ENCODE data around the gene KLF16. TPM values are rescaled to one million over a fixed set of nuclear protein-coding genes. Genes with fewer than 3 reads are reported as not detected.

The KLF16 gene
- total RNA-seq, 2 experiments from 2014 or later = 41.5 to 45.7 TPM

DNA sequence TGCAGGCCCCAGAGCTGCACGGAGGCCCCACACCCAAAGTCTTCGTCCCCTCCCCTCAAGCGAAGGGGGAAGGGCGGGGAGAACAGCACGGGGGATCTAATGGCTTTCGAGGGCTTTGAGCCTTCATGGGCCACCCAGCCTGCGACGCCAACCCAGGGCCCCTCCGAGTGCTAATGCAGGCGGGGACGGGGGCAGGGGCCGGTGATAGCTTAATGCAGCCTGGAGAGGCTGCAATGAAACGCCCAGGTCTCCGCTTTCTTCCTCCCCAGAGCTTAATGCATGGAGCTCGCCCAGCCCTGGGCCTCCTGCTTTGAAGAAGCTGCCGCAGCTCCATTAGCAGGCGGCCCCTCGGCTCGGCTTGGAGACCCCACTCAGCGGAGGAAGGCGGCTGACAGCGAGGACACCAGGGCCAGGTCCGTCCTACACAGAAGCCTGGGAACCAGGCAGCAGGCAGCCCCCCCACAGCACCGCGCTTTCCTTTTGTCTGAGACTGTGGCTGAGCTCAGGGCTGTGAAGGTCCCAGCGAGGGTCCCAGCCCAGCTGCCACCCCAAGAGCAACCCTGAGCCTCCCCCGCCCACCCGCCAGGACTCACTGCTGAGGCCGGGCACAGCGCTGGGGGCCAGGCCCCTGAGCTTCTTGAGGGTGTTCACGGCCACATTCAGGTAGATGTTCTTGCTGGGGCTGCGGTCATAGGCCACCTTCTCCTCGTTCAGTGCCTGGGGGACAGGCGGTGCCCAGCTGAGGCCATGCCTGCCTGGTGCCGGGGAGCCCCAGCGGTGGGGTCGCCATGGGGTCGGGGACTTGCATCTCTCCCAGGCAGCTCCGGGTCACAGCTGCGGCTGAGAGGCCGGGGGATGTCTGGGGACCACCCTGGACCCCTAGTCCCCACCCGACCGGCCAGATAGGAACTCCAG lies 43.8 kb downstream of the KLF16 start:
- POLR2A ChIA-PET = no interaction called here
- CTCF ChIA-PET = no interaction called here

DNA sequence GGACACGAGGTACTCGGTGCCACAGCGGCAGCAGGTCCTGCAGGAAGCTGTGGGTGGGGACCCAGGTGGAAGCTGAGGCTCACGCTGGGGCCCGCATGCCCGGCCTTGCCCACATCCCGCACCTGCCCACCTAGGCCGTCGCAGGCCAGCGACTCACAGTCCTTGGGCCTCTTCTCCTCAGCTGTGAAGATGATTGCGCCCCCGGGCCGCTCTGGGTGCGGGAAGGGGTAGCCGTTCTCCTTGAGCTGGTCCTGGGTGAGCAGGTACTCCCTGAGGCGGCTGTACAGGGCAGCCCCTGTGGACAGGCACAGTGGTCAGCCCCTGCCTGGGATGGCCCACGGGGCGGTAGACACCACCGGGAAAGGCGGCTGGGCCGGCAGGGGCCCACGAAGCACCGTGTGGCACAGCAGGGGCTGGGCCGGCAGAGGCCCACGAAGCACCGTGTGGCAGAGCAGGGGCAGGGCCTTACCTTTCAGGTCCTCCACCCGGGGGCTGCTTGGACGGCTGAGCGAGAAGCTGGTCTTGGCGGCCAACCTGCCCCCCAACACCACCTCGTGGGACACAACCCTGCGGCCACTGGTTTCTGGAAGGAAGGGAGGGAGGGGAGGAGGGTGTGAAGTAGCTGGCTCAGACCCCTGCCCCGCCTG lies 44.7 kb downstream of the KLF16 start:
- ChIA-PET CTCF (no interaction called here), POLR2A (no interaction called here)

DNA sequence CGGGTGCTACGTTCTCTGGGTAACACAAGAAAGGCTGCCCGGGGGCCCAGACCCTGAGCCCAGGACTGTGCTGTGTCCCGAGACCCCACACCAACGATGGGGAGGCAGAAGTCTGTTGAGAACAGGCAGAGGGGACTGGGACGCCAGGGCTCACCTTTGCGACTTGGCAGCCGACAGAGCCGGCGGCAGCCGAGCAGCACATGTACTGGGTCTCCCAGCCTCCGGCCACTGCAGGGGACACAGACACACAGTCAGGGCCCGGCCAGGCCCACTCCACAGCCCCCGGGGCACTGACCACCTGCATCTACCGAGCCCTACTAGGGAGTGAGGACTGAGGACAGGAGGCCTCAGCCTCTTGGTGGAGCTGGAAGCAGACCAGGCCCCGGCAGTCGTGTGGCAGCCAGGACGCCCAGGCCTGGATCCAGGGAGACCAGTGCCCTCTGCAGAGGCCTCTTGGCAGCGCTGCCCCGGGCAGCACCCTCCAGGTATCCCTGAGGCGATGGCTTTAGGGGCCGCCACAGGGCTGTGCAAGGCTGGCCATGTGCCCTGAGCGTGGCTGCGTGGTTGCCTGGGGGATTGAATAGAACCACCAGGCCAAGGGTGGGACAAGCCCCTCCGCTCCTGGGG lies 45.7 kb downstream of the KLF16 start:
- CTCF ChIA-PET = interaction anchor here (0.6 kb wide), 1 partner anchor 285 kb away, joined by 4 read pairs; no protein-coding TSS in a partner anchor
- POLR2A ChIA-PET = no interaction called here

DNA sequence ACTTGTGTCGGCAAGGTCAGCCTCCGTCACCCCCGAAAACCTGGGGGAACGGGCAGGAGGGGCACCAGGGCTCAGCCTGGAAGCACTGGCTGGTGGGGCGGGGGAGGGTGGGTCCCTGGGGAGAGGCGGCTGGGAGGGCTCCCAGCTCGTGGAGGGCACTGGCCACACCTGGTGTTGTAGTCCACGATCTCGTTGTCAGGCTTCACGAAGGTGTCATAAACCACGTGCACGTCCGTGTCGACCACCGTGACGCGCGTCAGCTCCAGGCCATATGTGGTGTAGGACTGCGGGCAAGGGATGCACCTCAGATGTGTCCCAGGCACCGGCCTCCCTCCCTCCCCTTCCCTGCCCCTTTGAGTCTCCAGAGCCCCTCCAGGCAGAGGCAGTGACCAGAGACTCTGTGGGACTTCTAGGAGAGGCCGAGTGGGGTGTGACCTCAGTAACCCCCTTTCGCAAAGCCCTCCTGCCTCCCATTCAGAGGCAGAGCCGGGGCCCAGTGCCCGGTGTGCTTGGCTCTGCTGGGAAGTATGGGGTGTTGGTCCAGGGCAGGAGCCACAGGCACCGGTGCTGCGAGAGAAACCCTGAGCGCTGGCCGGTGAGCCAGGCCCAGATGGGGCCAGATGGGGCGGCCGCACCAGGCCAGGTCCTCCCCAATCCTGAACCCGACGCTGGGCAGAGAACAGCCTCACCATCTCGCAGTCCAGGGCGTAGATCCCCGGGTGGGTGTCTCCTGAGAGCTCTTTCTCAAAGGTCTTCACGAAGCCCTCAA lies 46.7 kb downstream of the KLF16 start:
- POLR2A ChIA-PET = no interaction called here
- CTCF ChIA-PET = interaction anchor here (0.5 kb wide), 2 partner anchors 16 to 22 kb away, joined by 3 read pairs; no protein-coding TSS in a partner anchor

DNA sequence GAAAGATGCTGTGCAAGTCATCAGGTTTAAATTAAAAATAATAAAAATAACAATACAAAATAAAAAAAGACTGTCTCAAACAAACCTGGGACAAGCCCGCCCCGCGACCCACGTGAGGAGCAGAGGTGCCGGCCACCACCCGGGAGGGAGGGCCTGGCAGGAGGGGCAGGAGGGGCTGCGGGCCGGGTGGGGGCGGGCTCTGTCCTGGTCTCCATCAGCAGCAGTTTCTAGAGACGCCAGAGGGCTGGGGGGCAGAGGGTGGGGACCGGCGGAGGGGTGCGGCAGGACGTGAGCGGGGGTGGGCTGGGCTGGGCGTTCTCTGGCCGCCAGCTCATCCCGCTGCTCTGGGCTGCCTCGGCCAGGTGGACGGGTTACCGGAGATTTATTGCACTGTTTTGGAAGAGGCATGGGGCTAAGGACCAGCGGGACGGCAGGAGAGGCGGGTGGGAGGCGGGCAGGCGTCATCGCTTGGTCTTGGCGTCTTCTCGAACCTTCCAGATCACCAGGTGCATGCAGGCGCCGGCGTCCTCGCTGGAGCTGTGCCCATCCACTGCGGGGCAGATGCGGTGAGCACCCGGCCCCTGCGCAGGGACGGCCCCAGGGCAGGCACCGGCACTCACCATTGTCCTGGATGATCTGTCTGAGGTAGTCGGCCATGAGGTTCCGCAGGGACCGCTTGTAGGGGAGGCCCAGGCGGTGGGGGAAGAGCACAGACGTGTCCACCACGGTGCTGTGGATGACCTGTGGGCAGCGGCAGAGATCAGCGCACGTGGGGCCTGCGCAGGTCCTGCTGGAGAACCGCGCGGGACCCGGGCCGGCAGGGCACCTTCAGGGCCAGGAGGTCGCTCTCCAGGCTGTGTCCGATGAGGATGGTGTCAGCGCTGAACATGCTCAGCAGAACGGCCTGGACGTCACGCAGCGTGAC lies 47.5 kb downstream of the KLF16 start:
- POLR2A ChIA-PET = no interaction called here

DNA sequence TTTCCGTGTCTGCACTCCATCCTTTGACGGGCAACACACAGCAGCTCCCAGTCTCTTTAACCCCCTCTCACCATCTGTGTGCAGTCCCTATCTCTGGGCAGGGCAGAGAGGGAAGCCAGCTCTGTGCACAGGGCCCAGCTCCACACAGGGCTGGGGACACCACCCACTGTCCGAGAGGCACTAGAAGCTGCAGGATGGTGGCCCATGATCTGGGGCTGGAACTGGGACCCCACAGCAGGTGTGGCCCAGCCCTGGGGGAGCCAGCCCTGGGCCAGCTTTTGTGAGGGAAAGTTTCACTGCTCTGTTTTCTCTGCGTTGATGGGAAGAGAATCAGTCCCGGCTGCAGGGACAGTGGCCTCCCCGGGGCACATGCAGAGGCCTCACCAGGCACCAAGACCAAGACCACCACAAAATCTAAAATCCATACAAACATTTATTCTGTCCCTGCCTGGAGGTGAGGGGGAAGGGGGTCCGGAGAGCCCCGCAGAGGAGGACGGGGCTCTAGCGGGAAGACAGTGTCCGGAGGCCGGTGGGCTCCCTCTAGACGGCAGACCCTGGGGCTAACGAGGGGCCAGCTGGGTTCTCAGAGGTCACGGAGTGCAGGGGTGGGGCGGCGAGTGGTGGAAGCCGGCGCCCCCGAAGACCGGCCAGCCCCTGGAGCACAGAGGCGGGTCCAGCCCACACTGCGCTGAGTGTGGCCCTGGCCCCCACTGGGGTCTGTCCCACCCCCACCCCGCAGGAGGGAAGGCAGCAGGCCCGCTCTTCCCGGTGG lies 48.4 kb downstream of the KLF16 start:
- CTCF ChIA-PET = interaction anchor here (2.0 kb wide), 2 partner anchors 11 to 22 kb away, joined by 7 to 11 read pairs; no protein-coding TSS in a partner anchor
- POLR2A ChIA-PET = no interaction called here

More for the DNA sequence above, 47.5 kb downstream of the KLF16 start:
- CTCF ChIA-PET = interaction anchor here (0.5 kb wide), 1 partner anchor 23 kb away, joined by 3 read pairs; no protein-coding TSS in a partner anchor

DNA sequence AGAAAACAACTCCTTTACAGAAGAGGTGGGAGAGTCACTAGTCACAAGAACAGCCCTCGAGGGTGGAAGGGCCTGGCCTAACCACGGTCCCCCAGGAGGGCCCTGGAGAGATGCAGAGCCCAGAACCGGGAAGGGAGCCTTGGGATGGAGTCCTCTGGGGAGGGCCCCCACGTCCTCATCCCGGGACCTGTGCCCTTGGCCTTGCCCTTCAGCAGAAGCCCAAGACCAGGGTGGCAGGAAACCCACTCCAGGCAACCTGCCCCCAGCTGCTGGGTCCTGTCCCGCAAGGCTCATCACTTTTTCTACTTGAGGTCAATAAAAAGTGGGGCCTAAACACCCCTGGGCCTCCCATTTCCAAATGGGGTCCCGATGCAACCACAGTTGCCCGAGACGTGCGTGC lies 49.0 kb downstream of the KLF16 start:
- CTCF ChIA-PET = interaction anchor here (1.0 to 2.0 kb wide), 3 partner anchors 8 to 23 kb away, joined by 5 to 11 read pairs (median 7); no protein-coding TSS in a partner anchor
- POLR2A ChIA-PET = interaction anchor here (0.6 kb wide), 1 partner anchor 583 kb away, joined by 5 read pairs; no protein-coding TSS in a partner anchor

DNA sequence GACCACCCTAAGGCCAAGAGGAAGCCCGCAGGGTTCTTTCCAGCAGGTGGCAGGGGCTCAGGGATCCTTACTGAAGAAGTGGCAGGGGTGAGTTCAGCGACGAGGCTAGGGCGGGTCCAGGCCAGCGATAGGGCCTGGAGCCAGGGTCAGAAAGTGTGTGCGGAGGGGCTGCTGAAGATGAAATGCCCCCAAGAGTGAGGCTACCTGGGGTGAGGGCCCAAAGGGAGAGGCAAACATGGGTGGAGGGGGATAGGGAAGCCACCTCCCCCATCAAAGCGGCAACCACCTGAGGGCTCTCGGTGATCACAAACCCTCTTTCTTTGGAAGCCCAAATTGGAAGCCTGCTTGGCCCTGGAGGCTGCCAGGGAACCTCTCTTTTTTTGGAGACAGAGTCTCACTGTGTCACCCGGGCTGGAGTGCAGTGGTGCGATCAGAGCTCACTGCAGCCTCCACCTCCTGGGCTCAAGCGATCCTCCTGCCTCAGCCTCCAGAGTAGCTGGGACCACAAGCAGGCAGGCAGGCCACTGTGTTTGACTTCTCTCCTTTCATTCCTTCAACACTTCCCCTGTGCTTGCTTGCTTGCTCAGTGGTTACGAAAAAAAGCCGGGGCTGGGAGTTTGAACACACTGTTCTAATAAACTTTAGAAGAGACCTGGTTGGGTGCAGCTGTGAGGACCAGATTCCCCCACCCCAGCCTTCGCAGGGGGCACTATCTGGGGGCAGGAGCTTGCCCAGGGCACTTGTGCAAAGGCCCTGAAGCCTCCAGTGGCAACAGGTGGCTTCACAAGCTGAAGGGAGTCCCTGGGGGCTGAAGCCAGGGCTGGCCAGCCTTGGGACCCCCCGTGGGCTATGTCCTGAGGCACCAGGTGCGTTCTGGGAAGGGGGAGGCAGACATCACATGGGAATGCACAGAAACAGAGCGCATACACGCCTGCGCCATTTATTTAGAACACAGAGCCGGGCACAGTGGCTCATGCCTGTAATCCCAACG lies 49.9 kb downstream of the KLF16 start:
- POLR2A ChIA-PET = interaction anchor here (0.6 to 1.1 kb wide), 2 partner anchors 12 to 583 kb away, joined by 3 to 5 read pairs; no protein-coding TSS in a partner anchor

DNA sequence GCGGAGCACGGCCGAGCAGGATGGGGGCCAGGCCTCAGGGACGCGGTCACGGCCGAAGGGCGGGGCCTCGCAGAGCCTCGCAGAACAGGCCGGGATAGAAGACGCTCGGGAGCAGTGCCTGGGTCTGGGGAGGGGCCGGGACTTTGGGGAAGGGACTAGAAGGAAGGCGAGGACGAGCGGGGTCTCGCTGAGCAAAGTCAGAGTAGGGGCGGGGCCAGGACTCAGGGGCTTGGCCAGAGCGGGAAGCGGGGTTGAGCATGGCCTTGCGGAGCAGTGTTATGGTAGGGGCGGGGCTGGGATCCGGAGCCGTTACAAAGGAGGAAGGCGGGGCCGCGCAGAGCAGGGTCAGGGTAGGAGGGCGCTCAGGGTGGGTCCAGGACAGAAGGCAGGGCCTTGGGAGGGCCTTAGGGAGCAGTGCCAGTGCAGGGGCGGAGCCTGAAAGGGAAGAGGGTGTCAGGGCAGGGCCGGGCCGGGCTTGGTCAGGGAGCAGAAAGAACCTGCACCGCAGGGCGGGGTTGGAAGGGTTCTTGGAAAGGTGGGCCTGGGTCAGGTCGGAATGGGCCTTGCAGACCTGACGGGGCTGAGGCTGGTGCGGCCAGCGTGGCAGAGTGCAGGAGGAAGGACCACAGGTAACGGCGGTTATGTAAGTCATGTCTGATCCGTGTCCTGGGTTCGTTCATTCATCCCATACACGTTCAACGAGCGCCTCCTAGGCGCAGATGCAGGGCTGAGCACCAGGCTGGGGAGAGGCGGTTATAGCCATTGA lies 50.8 kb downstream of the KLF16 start:
- ChIA-PET POLR2A (interaction anchor here (1.1 kb wide), 1 partner anchor 13 kb away, joined by 3 read pairs; no protein-coding TSS in a partner anchor), CTCF (interaction anchor here (1.1 to 2.0 kb wide), 2 partner anchors 14 to 27 kb away, joined by 3 to 11 read pairs; no protein-coding TSS in a partner anchor)

More for the DNA sequence above, 49.9 kb downstream of the KLF16 start:
- CTCF ChIA-PET = interaction anchor here (1.0 to 2.0 kb wide), 3 partner anchors 9 to 24 kb away, joined by 5 to 11 read pairs (median 7); no protein-coding TSS in a partner anchor

DNA sequence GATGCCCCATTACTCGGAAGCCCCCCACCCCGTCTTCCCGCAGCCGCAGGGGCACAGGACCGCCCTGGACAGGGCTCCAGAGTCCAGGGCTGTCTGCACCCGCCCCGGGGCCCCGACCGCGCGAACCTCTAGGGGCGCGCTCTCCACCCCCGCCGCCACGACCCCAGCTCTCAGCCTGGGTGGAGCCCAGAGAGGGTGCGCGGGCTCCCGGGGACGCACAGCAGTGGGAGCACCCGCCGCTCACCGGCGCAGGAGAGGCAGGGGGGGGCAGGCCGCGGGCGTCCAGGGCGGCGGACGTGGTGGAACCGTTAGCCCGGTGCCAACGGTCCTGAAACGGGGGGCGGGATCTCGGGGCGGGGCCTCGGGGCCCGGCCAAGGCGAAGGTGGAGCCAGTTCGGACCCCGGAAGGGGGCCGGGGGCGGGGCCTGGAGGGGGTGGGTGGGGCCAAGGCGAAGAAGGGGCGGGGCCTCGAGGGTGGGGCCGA lies 51.4 kb downstream of the KLF16 start, which contains the start of gene ATP8B3:
ATP8B3 (minus strand) TSS at position 335 of the 484 bp plus-strand sequence. CDS start 540 bp downstream, outside the sequence.
- POLR2A ChIA-PET = no interaction called here
- CTCF ChIA-PET = interaction anchor here (1.1 to 1.5 kb wide), 2 partner anchors 26 to 140 kb away, joined by 3 to 4 read pairs; no protein-coding TSS in a partner anchor

DNA sequence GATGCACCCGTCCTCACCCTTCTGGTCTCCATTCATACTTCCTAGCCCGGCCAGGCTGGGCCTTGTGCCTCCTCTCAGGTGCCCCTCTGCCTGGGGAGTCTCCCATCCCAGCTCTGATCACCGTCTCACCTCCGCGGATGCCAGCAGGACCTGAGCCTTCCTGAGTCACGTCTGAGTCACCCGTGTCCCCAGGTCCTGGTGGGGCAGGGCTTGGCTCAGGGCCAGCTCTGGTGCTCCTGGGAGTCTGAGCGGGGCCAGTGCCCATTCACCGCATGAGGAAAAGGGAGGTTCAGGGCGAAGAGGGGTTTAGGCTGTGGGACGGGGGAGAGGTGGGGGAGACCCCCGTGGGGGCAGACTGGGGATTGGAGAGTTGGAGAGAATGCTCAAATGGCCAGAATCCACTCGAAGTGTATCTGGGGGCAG lies 51.9 kb downstream of the KLF16 start:
- ChIA-PET CTCF (interaction anchor here (0.8 to 1.5 kb wide), 3 partner anchors 26 to 265 kb away, joined by 3 to 6 read pairs (median 4); no protein-coding TSS in a partner anchor), POLR2A (no interaction called here)

DNA sequence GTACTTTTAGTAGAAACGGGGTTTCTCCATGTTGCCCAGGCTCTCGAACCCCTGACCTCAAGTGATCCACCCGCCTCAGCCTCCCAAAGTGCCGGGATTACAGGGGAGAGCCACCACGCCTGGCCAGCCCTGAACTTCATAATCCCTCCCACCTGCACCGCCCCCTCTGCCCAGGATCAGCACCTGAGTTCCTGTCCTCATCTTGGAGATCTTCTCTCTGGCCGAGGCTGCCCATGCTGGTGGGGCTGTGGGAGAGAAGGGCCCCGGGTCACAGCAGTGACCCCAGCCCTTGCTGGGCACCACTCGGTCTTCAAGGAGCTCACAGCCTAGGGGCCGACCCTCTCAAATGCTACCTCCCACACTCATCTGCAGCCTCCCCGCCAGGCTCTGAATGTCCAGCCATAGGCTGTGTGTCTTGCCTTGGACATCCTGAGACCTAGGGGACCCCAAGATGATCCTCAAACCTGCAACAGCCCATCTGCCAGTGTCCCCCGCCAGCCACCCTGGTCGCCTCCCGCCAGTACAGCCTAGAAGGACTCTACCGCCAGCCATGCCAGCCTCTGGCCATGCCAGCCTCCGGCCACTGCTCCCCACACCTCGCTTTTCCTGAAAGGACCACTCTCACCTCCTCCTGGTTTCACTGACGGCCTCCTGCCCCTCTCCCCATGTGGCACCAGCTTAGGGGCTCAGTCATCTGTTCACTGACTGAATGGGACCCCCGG lies 52.8 kb downstream of the KLF16 start:
- POLR2A ChIA-PET = no interaction called here
- CTCF ChIA-PET = interaction anchor here (0.8 to 1.5 kb wide), 3 partner anchors 15 to 264 kb away, joined by 4 to 6 read pairs (median 4); no protein-coding TSS in a partner anchor

DNA sequence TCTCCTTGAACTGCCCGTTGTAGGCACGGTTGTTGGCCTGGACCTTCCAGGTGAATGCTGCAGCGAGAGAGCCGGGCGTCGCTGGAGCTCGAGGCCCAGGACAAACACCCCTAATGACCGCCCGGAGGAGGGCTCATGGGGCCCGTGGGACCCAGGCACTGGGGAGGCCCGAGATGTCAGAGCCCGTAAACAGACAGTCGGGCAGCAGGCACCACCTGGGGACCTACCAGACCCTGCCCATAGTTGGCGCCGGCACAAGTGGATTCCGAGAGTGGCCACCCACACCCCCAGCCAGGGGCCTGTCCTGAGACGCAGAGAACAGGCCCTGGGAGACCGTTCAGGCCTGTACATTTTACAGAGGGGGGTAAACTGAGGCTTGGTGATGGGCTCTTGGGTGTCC lies 53.7 kb downstream of the KLF16 start:
- POLR2A ChIA-PET = no interaction called here
- CTCF ChIA-PET = interaction anchor here (1.5 kb wide), 1 partner anchor 14 kb away, joined by 4 read pairs; no protein-coding TSS in a partner anchor

DNA sequence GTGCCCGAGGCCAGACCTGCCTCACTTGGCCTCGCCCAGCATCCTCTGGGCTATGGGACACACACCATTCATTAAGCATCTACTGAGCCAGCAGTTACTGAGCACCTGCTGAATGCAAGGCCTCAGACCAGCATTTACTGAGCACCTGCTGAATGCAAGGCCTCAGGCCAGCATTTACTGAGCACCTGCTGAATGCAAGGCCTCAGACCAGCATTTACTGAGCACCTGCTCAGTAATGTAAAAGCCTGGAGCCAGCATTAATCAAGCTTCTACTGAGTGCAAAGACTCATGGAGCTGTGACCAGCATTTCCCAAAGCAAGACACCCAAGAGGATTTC lies 55.0 kb downstream of the KLF16 start:
- ChIA-PET POLR2A (no interaction called here), CTCF (no interaction called here)

Data from activated CD8-positive, alpha-beta memory T cell treated with anti-CD3 and anti-CD28 coated beads for 36 hours (primary cell).